D721Med (cell line): ENCODE results near the gene INPP4A.

Experiments used
- DNase-seq: peaks from one replicate; pipeline ENCODE4 v3.0.0; 2011; ENCODE audit warnings: low spot score; ENCODE audit not compliant: insufficient read length
- FAIRE-seq: peaks from 2 replicates; lab custom pipeline; 2011; peaks lifted over from hg19 to GRCh38; lab: Jason Lieb, UNC
- CTCF ChIP-seq: IDR thresholded peaks from 2 replicates; pipeline ENCODE4 v1.5.1; 2012; ENCODE audit warnings: mild to moderate bottlenecking, control low read depth; ENCODE audit not compliant: insufficient read depth; ENCODE audit errors: missing control alignments

Gene INPP4A

GRCh38 chr2:98519851-98520250 lies 75.2 kb downstream of the INPP4A start:
- DNase-seq (no peak), FAIRE-seq (no peak)
- TF ChIP-seq CTCF = no peak

GRCh38 chr2:98520806-98521205 lies 76.1 kb downstream of the INPP4A start:
- FAIRE-seq (no peak), DNase-seq (no peak)
- no peak for TF ChIP-seq CTCF

GRCh38 chr2:98521266-98521665 lies 76.6 kb downstream of the INPP4A start:
- no peak for DNase-seq
- TF ChIP-seq CTCF = no peak
- no peak for FAIRE-seq

GRCh38 chr2:98522854-98523253 lies 78.2 kb downstream of the INPP4A start:
- no peak for TF ChIP-seq CTCF
- no peak for DNase-seq
- no peak for FAIRE-seq

- FAIRE-seq (no peak), DNase-seq (no peak)
- TF ChIP-seq CTCF = no peak
Observed at GRCh38 chr2:98524168-98524567, 79.5 kb downstream of the INPP4A start.

- FAIRE-seq (no peak), DNase-seq (no peak)
- no peak for TF ChIP-seq CTCF
Observed at GRCh38 chr2:98528349-98528748, 83.7 kb downstream of the INPP4A start.

GRCh38 chr2:98530114-98530513 lies 85.5 kb downstream of the INPP4A start:
- FAIRE-seq (peak; percentile 82), DNase-seq (peak; percentile 38)
- TF ChIP-seq CTCF = no peak
